Urinary bladder (tissue), 4 donors: ENCODE measurements around the gene CASP4. TPM values are rescaled to one million over a fixed set of nuclear protein-coding genes. Genes with fewer than 3 reads are reported as not detected.
A peak's percentile ranks its signal among the peaks of the same experiment; 100 is the strongest.

Source experiments
- DNase-seq: peaks from one replicate; pipeline ENCODE4 v3.0.0-alpha.2; 2015; ENCODE audit errors: extremely low spot score
- H3K27ac ChIP-seq: one replicate; pipeline ENCODE4 v1.5.1; 2013; ENCODE audit warnings: low read depth, mild to moderate bottlenecking, moderate library complexity
- H3K36me3 ChIP-seq: one replicate; pipeline ENCODE4 v1.6.1; 2013; ENCODE audit warnings: mild to moderate bottlenecking, moderate library complexity; ENCODE audit not compliant: insufficient read depth
- H3K4me1 ChIP-seq: one replicate; pipeline ENCODE4 v1.6.1; 2013; ENCODE audit warnings: mild to moderate bottlenecking, moderate library complexity; ENCODE audit not compliant: insufficient read depth
- H3K4me3 ChIP-seq: one replicate; pipeline ENCODE4 v1.5.1; 2013; ENCODE audit warnings: low read depth, low read length
- WGBS: extraction: QIAGEN DNeasy Blood & Tissue Kit; methylation state at CpG from one replicate; pipeline ENCODE4 v1.1.7; 2013; 5-methylcytosine and 5-hydroxymethylcytosine counted together
- polyA plus RNA-seq: library from polyadenylated mRNA; stranded (reverse); fragments of 200-250 nt; gene quantifications from one replicate; pipeline ENCODE4 v1.2.3, GENCODE V29; 2013
- total RNA-seq: library from RNA; depleted of rRNA; stranded (reverse); fragments of >200 nt; gene quantifications from one replicate; pipeline ENCODE4 v1.2.3, GENCODE V29; 2014
- donor health status: healthy with polysubstance abuse.
- donor health status: healthy.

CASP4 gene
- total and polyA plus RNA-seq, 2 donors: 39.1 to 83.9 TPM

- no peak for DNase-seq
- no peak overlapping the region for H3K27ac ChIP-seq
- no peak overlapping the region for H3K4me3 ChIP-seq
- no peaks in the 10 kb centered on the region for H3K36me3 ChIP-seq
- H3K4me1 ChIP-seq: no peaks in the 10 kb centered on the region
Observed at GRCh38 chr11:104928811-104929210, 39.6 kb downstream of the CASP4 start.

- WGBS: 76% methylated on average over 9 of the region's 9 CpGs
- Histone ChIP-seq H3K36me3 (no peaks in the 10 kb centered on the region), H3K4me3 (no peak overlapping the region), H3K27ac (no peak overlapping the region), H3K4me1 (no peaks in the 10 kb centered on the region)
- DNase-seq: no peak
Observed at GRCh38 chr11:104926771-104927611, 41.4 kb downstream of the CASP4 start.

- 93% methylated on average over 6 of the region's 6 CpGs for WGBS
- Histone ChIP-seq H3K4me1 (no peaks in the 10 kb centered on the region), H3K4me3 (no peak overlapping the region), H3K36me3 (no peaks in the 10 kb centered on the region), H3K27ac (no peak overlapping the region)
- no peak for DNase-seq
Observed at GRCh38 chr11:104925850-104926249, 42.5 kb downstream of the CASP4 start.

GRCh38 chr11:104918113-104918824 lies 50.1 kb downstream of the CASP4 start:
- Histone ChIP-seq H3K27ac (peak overlapping the region; percentile 32), H3K4me3 (peak overlapping the region; percentile 53), H3K4me1 (no peaks in the 10 kb centered on the region), H3K36me3 (no peaks in the 10 kb centered on the region)
- 22% methylated on average over 6 of the region's 6 CpGs for WGBS
- no peak for DNase-seq

GRCh38 chr11:104917271-104918112 lies 50.9 kb downstream of the CASP4 start:
- WGBS: 27% methylated on average over 4 of the region's 4 CpGs
- DNase-seq: no peak
- no peaks in the 10 kb centered on the region for H3K36me3 ChIP-seq

GRCh38 chr11:104916442-104916841 lies 51.9 kb downstream of the CASP4 start:
- no peak overlapping the region for H3K27ac ChIP-seq
- H3K4me3 ChIP-seq: no peak overlapping the region
- no peaks in the 10 kb centered on the region for H3K36me3 ChIP-seq
- no peak for DNase-seq
- no peaks in the 10 kb centered on the region for H3K4me1 ChIP-seq

More at GRCh38 chr11:104917271-104918112, 50.9 kb downstream of the CASP4 start:
- no peaks in the 10 kb centered on the region for H3K4me1 ChIP-seq
- peak overlapping the region; percentile 53 for H3K4me3 ChIP-seq
- H3K27ac ChIP-seq: peak overlapping the region; percentile 32

GRCh38 chr11:104912102-104912501 lies 56.3 kb downstream of the CASP4 start:
- 92% methylated on average over 3 of the region's 3 CpGs for WGBS
- H3K4me3 ChIP-seq: no peak overlapping the region
- no peaks in the 10 kb centered on the region for H3K36me3 ChIP-seq
- H3K4me1 ChIP-seq: no peaks in the 10 kb centered on the region
- no peak overlapping the region for H3K27ac ChIP-seq
- DNase-seq: no peak

GRCh38 chr11:104908186-104908531 lies 60.2 kb downstream of the CASP4 start:
- DNase-seq: no peak
- no peaks in the 10 kb centered on the region for H3K4me1 ChIP-seq
- H3K27ac ChIP-seq: no peak overlapping the region
- no peak overlapping the region for H3K4me3 ChIP-seq
- WGBS: 92% methylated on average over 3 of the region's 3 CpGs
- no peaks in the 10 kb centered on the region for H3K36me3 ChIP-seq

- DNase-seq: no peak
- no peak overlapping the region for H3K27ac ChIP-seq
- no peaks in the 10 kb centered on the region for H3K4me1 ChIP-seq
- no peak overlapping the region for H3K4me3 ChIP-seq
- 71% methylated on average over 7 of the region's 7 CpGs for WGBS
- H3K36me3 ChIP-seq: no peaks in the 10 kb centered on the region
Observed at GRCh38 chr11:104907521-104908185, 60.7 kb downstream of the CASP4 start.

- DNase-seq: no peak
- Histone ChIP-seq H3K4me3 (no peak overlapping the region), H3K4me1 (no peaks in the 10 kb centered on the region), H3K27ac (no peak overlapping the region), H3K36me3 (no peaks in the 10 kb centered on the region)
- WGBS: 89% methylated on average over 4 of the region's 4 CpGs
Observed at GRCh38 chr11:104905271-104905670, 63.1 kb downstream of the CASP4 start.

GRCh38 chr11:104899226-104899625 lies 69.1 kb downstream of the CASP4 start:
- H3K4me1 ChIP-seq: no peaks in the 10 kb centered on the region
- H3K36me3 ChIP-seq: no peaks in the 10 kb centered on the region
- peak overlapping the region; percentile 27 for H3K27ac ChIP-seq
- H3K4me3 ChIP-seq: no peak overlapping the region
- no peak for DNase-seq

GRCh38 chr11:104898685-104899013 lies 69.7 kb downstream of the CASP4 start:
- Histone ChIP-seq H3K36me3 (no peaks in the 10 kb centered on the region), H3K4me1 (no peaks in the 10 kb centered on the region), H3K27ac (peak overlapping the region; percentile 56), H3K4me3 (peak overlapping the region; percentile 47)
- no peak for DNase-seq
- WGBS: 24% methylated on average over 1 of the region's 1 CpG

- no peak for DNase-seq
- WGBS: 43% methylated on average over 9 of the region's 9 CpGs
Observed at GRCh38 chr11:104897891-104898684, 70.3 kb downstream of the CASP4 start, which contains the start of gene CASP12. Gene CASP12 (minus strand): TSS chr11:104898460.

More at GRCh38 chr11:104897891-104898684, 70.3 kb downstream of the CASP4 start, which contains the start of gene CASP12:
- peak within 1 kb of the TSS; percentile 56 for H3K27ac ChIP-seq
- no peaks in the 10 kb centered on the region for H3K4me1 ChIP-seq
- H3K4me3 ChIP-seq: peak within 1 kb of the TSS; percentile 47
- no peaks in the 10 kb centered on the region for H3K36me3 ChIP-seq
